ENCODE results near the gene SRMS.

Gene SRMS
- 0 reads per million in 2 experiments for total RNA-seq

- DNase-seq (ENCODE audit: low read depth), result no peak
These were observed at the start of gene SRMS for GRCh38 chr20:63547725-63548480. Gene SRMS (minus strand): TSS chr20:63547749. CDS start chr20:63547463, 286 bp downstream.

- DNase-seq (ENCODE audit: low read depth), result no peak
These were observed 48.9 kb upstream of the SRMS start for GRCh38 chr20:63596423-63596822.

GRCh38 chr20:63595416-63596127, 48.0 kb upstream of the SRMS start:
- DNase-seq (ENCODE audit: low read depth), result no peak

- no peak for DNase-seq (ENCODE audit: low read depth)
These were observed 46.6 kb upstream of the SRMS start for GRCh38 chr20:63594043-63594561.

GRCh38 chr20:63592661-63593060, 45.1 kb upstream of the SRMS start:
- no peak for DNase-seq (ENCODE audit: low read depth)

GRCh38 chr20:63591786-63592355, 44.3 kb upstream of the SRMS start:
- no peak for DNase-seq (ENCODE audit: low read depth)

- no peak for DNase-seq (ENCODE audit: low read depth)
These were observed 43.6 kb upstream of the SRMS start for GRCh38 chr20:63591147-63591533.

- no peak for DNase-seq (ENCODE audit: low read depth)
These were observed 42.9 kb upstream of the SRMS start for GRCh38 chr20:63590218-63591146.

GRCh38 chr20:63589261-63590217, 42.0 kb upstream of the SRMS start:
- no peak for DNase-seq (ENCODE audit: low read depth)

GRCh38 chr20:63588641-63589041, 41.1 kb upstream of the SRMS start:
- no peak for DNase-seq (ENCODE audit: low read depth)

- DNase-seq (ENCODE audit: low read depth), result no peak
These were observed 40.4 kb upstream of the SRMS start for GRCh38 chr20:63587776-63588591.

GRCh38 chr20:63587256-63587655, 39.7 kb upstream of the SRMS start:
- DNase-seq (ENCODE audit: low read depth), result no peak

- no peak for DNase-seq (ENCODE audit: low read depth)
These were observed 39.2 kb upstream of the SRMS start for GRCh38 chr20:63586797-63587196.

- DNase-seq (ENCODE audit: low read depth), result no peak
These were observed 38.3 kb upstream of the SRMS start for GRCh38 chr20:63585616-63586565.

- no peak for DNase-seq (ENCODE audit: low read depth)
These were observed 35.0 kb upstream of the SRMS start for GRCh38 chr20:63582382-63583063.

GRCh38 chr20:63580796-63581461, 33.4 kb upstream of the SRMS start:
- DNase-seq (ENCODE audit: low read depth), result peak; percentile 65

GRCh38 chr20:63579017-63579694, 31.6 kb upstream of the SRMS start:
- no peak for DNase-seq (ENCODE audit: low read depth)

Measured in T follicular helper cell (primary cell).